Calu3 (cell line): ENCODE results near the gene GPR158. TPM values are rescaled to one million over a fixed set of nuclear protein-coding genes. Genes with fewer than 3 reads are reported as not detected.
"Not testable (repeated sequence)": the region's sequence is repeated elsewhere in the genome, so short reads cannot be mapped to it uniquely, and the experiment has no call there.

Source experiments
- BruUV-seq: library from RNA; stranded (reverse); fragments of 400-500 nt; replicated peaks from 2 replicates; lab custom pipeline; 2021; lab: Mats Ljungman, UMichigan
- CTCF ChIA-PET: fragments of 300-600 bp; sonication (Branson Sonifier 250); formaldehyde crosslinking; loops from one replicate; lab custom pipeline; 2022; ENCODE audit warnings: antibody characterized with exemption; lab: Charles Lee
- DNase-seq: peaks from one replicate; pipeline ENCODE4 v3.0.0; 2022
- H3K27ac Mint-ChIP-seq: one replicate; pipeline ENCODE4 v1.8.0; 2022; ENCODE audit warnings: mixed read lengths; ENCODE audit not compliant: unreplicated experiment
- H3K27me3 Mint-ChIP-seq: one replicate; pipeline ENCODE4 v1.8.0; 2022; ENCODE audit warnings: mixed read lengths; ENCODE audit not compliant: unreplicated experiment
- H3K36me3 Mint-ChIP-seq: one replicate; pipeline ENCODE4 v1.8.0; 2022; ENCODE audit warnings: mild to moderate bottlenecking, moderate library complexity, mixed read lengths; ENCODE audit not compliant: insufficient read depth, unreplicated experiment
- H3K4me1 Mint-ChIP-seq: one replicate; pipeline ENCODE4 v1.8.0; 2022; ENCODE audit warnings: mild to moderate bottlenecking, low read depth, mixed read lengths; ENCODE audit not compliant: unreplicated experiment
- H3K4me3 Mint-ChIP-seq: one replicate; pipeline ENCODE4 v1.8.0; 2022; ENCODE audit warnings: mild to moderate bottlenecking, low read depth, moderate library complexity, mixed read lengths; ENCODE audit not compliant: unreplicated experiment
- H3K9me3 Mint-ChIP-seq: one replicate; pipeline ENCODE4 v1.8.0; 2022; ENCODE audit warnings: low read depth, mixed read lengths; ENCODE audit not compliant: unreplicated experiment
- intact Hi-C: fragments of 100-400 bp; cut with micrococcal nuclease; formaldehyde crosslinking; loops from one replicate; pipeline ENCODE4 v1.10.0; 2022; ENCODE audit not compliant: unreplicated experiment
- total RNA-seq: library from RNA; stranded (reverse); gene quantifications from 2 replicates; pipeline ENCODE4 v1.2.3, GENCODE V29; 2022
- TF ChIP-seq, protein P1 (sequence below): fragments of 200-600 bp; IDR thresholded peaks from one replicate; pipeline ENCODE4 v1.8.0; 2022; ENCODE audit warnings: antibody characterized with exemption; ENCODE audit not compliant: unreplicated experiment

GPR158 gene
- total RNA-seq, 1 experiment from 2014 or later, result not detected

DNA sequence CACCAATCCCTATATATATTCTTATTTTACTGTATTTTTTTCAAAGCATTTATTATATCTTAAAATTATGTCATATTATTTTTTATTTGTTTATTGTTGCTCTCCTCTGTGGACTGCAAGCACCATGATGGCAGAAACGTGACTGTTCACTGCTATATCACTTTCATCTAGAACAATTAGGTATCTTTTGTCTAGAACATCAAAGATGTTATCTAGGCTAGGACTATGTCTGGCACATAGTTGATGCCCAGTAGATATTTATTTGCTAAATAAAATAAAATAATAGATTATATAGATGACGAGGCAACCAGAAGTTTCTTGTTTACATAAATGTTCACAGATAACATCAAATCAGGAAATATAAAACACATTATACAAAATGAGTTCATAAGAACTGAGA is 12.4 kb upstream of the GPR158 start:
- Mint-ChIP-seq H3K4me3 (no peak overlapping the region), H3K4me1 (no peaks in the 10 kb centered on the region), H3K36me3 (no peaks in the 10 kb centered on the region), H3K27me3 (peaks cover 17% of the 10 kb centered on the region), H3K9me3 (peaks cover 7% of the 10 kb centered on the region), H3K27ac (no peak overlapping the region)
- BruUV-seq, result no TSS peak
- TF ChIP-seq, protein P1, sequence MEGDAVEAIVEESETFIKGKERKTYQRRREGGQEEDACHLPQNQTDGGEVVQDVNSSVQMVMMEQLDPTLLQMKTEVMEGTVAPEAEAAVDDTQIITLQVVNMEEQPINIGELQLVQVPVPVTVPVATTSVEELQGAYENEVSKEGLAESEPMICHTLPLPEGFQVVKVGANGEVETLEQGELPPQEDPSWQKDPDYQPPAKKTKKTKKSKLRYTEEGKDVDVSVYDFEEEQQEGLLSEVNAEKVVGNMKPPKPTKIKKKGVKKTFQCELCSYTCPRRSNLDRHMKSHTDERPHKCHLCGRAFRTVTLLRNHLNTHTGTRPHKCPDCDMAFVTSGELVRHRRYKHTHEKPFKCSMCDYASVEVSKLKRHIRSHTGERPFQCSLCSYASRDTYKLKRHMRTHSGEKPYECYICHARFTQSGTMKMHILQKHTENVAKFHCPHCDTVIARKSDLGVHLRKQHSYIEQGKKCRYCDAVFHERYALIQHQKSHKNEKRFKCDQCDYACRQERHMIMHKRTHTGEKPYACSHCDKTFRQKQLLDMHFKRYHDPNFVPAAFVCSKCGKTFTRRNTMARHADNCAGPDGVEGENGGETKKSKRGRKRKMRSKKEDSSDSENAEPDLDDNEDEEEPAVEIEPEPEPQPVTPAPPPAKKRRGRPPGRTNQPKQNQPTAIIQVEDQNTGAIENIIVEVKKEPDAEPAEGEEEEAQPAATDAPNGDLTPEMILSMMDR, result no peak
- CTCF ChIA-PET, result no interaction called here
- intact Hi-C loops, result no loop called here
- DNase-seq, result no peak

DNA sequence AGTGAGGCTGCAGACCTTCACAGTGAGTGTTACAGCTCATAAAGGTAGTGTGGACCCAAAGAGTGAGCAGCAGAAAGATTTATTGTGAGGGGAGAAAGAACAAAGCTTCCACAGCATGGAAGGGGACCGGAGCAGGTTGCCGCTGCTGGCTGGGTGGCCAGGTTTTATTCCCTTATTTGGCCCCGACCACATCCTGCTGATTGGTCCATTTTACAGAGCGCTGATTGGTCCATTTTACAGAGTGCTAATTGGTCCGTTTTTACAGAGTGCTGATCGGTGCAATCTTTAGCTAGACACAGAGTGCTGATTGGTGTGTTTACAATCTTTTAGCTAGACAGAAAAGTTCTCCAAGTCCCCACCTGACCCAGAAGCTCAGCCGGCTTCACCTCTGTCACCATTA is 11.3 kb upstream of the GPR158 start:
- H3K4me1 Mint-ChIP-seq, H3K9me3 Mint-ChIP-seq, DNase-seq, H3K27ac Mint-ChIP-seq, H3K4me3 Mint-ChIP-seq, BruUV-seq, H3K36me3 Mint-ChIP-seq, intact Hi-C loops: not testable (repeated sequence)
- CTCF ChIA-PET, result interaction anchor here (0.6 kb wide), 1 partner anchor 1118 kb away, joined by 3 read pairs; no protein-coding TSS in a partner anchor
- peaks cover 25% of the 10 kb centered on the region for H3K27me3 Mint-ChIP-seq

DNA sequence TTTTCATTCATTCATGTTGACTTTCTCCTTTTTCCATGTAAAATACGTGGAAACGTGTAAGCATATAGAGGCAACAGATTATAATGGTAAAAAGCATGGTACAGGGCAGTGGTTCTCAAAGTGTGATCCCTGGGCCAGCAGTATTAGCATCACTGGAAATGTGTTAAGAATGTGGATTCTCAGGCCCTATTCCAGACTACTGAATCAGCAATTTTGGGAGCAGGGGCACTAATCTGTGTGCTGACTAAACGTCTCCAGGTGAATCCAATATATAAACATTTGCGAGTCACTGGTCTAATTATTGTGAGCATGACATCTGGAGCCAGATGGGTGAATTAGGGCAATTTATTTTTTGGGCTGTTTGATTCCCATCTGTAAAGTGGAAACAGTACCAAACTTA is 5.1 kb upstream of the GPR158 start:
- DNase-seq, result no peak
- peaks cover 86% of the 10 kb centered on the region for H3K27me3 Mint-ChIP-seq
- no TSS peak for BruUV-seq
- no peaks in the 10 kb centered on the region for H3K9me3 Mint-ChIP-seq
- CTCF ChIA-PET, result no interaction called here
- no peaks in the 10 kb centered on the region for H3K4me1 Mint-ChIP-seq
- no peak overlapping the region for H3K4me3 Mint-ChIP-seq
- TF ChIP-seq, protein P1, result no peak
- H3K27ac Mint-ChIP-seq, result no peak overlapping the region
- intact Hi-C loops, result no loop called here
- H3K36me3 Mint-ChIP-seq, result peaks cover 6% of the 10 kb centered on the region

DNA sequence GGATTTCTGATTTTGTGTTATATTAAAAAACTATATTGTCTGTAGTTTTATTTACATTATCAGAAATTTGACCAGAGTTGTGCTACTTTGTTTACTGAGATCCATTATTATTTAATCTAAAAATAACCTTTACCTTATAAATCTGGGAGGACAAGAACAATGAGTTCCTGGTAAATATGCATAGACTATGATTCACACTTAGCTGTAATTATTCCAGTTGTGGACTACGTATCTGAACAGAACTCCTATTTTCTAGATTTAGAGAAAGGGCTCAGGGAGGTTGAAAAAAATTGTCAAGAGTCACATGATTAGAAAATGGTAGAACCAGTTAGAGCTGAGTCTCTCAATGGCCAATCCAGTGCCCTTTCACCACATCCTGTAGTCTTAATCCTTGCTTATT is 4.2 kb upstream of the GPR158 start:
- TF ChIP-seq, protein P1, result no peak
- no peaks in the 10 kb centered on the region for H3K4me1 Mint-ChIP-seq
- no peak for DNase-seq
- no peak overlapping the region for H3K27ac Mint-ChIP-seq
- CTCF ChIA-PET, result interaction anchor here (0.8 kb wide), 1 partner anchor 43 kb away, joined by 3 read pairs; no protein-coding TSS in a partner anchor
- H3K27me3 Mint-ChIP-seq, result peaks cover 91% of the 10 kb centered on the region
- intact Hi-C loops, result no loop called here
- peaks cover 10% of the 10 kb centered on the region for H3K36me3 Mint-ChIP-seq
- no peak overlapping the region for H3K4me3 Mint-ChIP-seq
- H3K9me3 Mint-ChIP-seq, result no peaks in the 10 kb centered on the region
- BruUV-seq, result no TSS peak

DNA sequence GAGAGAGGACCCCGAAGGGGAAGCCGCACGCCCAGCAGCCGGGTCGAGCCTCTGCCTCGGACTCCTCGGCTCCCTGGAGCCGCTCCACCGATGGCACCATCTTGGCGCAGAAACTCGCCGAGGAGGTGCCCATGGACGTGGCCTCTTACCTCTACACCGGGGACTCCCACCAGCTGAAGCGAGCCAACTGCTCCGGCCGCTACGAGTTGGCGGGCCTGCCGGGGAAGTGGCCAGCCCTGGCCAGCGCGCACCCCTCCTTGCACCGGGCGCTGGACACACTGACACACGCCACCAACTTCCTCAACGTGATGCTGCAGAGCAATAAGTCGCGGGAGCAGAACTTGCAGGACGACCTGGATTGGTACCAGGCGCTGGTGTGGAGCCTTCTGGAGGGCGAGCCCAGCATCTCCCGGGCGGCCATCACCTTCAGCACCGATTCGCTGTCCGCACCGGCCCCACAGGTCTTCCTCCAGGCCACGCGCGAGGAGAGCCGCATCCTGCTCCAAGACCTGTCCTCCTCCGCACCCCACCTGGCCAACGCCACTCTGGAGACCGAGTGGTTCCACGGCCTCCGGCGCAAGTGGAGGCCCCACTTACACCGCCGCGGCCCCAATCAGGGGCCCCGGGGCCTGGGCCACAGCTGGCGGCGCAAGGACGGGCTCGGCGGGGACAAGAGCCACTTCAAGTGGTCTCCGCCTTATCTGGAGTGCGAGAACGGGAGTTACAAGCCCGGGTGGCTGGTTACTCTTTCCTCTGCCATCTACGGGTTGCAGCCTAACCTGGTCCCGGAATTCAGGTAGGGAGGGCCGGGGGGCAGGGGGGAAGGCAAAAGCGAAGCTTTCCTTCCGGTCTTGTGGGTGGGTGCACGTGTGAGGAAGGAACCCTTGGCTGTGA is 973 bp downstream of the GPR158 start:
- CTCF ChIA-PET, result no interaction called here
- Mint-ChIP-seq H3K27me3 (peaks cover 86% of the 10 kb centered on the region), H3K4me3 (peak overlapping the region; percentile 97), H3K36me3 (peaks cover 10% of the 10 kb centered on the region), H3K4me1 (no peaks in the 10 kb centered on the region), H3K27ac (no peak overlapping the region), H3K9me3 (no peaks in the 10 kb centered on the region)
- TF ChIP-seq, protein P1, result no peak
- intact Hi-C loops, result no loop called here
- BruUV-seq, result no TSS peak
- no peak for DNase-seq
